HG03066 (cell line): ENCODE results near the gene ADAMTSL2.

Experiments used
- ATAC-seq: cut with Tn5 transposase; IDR thresholded peaks from one replicate; pipeline ENCODE4 v1.9.1; 2021; ENCODE audit warnings: low read depth; ENCODE audit not compliant: unreplicated experiment

Gene ADAMTSL2

DNA sequence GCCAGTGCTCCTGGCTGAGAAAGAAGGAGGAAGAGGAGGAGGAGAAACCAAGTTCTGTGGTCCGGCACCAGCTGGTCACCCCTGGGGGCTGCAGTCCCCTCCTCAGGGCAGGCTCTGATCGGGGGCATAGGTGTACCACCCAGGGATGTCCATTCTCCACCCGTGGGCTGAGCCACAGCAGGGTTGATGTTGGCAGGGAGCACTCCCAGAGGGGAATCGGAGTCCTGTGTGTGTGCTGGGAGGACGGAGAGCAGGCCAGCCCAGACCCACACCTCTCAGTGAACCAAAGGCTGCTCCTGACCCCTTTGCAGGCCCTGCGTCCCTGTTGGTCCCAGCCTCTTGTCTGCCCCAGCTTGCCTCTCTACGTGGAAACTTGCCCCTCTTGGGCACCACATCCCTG is 4.6 kb upstream of the ADAMTSL2 start:
- no peak for ATAC-seq

DNA sequence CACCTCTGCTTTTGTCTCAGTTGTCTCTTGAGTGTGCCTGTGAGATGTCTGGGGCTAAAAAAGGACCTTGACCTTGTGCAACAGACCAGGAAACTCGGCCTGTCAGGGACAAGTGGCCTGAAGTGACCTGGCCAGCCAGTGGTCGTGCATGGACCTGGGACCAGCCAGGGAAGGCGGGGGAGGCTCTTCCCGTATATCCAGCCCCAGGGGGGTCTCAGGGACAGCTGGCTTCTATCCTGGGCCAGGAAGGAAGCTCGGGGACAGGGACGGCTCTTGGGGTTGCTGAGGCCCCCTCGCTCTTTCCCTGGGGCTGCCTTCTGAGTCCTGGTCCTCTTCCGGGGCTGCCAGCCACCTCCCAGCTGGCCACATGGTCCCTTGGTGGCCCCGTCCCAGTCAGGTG is 3.2 kb upstream of the ADAMTSL2 start:
- ATAC-seq: no peak

DNA sequence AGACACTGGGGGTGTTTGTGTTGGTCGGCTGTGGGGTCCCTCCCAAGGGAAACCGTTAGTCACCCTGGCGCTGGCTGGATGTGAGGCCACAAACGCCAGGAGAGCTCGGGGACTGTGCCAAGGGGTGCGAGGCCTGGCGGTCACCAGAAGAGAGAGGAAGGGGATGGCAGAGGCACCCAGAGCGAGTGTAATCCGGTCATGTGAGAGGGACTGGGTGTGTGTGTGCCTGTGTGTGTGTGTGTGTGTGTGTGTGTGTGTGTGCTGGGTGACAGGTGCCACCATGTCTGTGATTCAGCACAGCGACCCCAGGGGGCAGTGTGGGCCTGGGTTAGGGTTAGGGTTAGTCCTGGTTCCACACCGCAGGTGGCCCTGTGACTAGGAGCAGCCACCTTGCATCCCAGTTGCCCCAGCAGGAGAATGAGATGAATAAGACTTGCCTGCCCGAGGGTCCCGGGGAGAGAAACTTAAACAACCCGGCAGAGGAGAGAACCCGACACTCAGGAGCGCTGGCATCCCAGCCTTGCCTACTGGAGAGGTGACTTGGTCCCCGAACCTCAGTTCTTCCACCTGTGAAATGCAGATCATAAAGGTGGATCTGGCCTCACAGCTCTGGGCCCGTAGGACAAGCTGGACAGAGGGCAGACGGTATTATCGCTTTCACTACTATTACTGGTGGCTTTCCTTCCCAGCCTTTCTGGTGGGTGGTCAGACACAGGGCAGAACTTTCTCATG is 1.4 kb upstream of the ADAMTSL2 start:
- no peak for ATAC-seq

DNA sequence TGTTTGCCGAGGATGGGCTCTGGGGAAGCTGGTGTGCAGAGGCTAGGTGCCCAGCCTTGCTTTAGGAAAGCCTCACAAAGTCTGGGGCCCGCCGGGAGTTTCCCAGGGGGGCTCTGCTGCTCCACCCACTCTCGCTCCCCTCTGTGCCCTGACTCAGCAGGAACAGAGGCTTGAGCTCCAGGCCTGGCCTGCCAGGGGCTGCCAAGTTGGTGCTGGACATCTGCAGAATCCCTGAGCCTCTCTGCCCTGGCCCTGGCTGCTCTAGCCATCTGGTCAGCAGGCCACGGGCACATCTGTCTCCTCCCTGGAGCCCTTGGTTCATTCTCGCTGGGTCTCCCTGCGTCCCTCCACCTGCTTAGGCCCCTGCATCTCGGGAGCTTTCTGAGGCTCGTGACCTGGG is 647 bp upstream of the ADAMTSL2 start:
- no peak for ATAC-seq

DNA sequence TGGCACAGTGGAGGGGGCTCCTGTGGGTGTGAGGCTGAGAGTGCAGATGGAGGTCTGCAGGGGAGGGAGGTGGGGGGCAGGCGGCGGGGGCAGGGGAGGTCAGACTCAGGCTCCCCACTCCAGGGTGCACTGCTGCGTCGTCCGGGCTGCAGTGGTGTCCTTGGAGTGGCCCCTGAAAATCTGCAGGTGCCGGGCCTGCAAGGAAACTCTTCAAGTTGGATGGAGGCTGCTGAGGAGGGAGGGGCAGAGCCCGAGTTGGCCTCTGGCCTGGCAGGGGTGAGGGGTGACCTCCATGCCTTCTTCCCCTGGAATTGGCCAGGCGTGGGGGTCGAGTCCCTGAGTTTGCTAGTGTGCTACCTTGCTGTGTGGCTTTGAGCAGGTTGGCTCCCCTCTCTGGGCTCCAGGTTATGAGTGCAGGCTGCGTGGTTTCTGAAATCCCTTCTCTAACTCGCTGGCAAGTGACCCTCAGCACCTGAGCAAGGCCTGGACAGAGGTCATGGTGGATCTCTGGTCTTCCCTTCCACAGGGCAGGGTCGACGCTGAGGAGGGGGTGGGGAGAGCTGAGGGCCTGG is 888 bp downstream of the ADAMTSL2 start:
- ATAC-seq: no peak

DNA sequence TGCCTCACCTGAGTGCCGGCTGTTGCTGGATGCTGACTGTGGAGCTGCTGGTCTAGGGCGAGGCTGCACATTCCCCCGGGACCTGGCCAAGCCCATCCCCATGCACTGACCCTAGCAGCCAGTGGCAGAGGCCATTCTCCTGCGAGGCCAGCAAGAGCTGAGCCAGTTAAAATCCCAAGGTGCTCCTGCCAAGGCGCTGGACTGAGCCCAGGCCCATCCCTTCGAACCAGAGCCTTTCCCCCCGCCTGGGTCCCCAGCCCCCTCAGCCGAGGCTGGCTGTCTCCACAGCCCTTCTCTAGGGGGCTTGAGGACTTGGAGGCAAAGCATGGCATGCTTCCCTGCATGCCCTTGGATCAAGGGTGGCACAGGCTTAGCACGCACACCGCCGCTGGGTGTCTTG is 1.6 kb downstream of the ADAMTSL2 start:
- no peak for ATAC-seq

DNA sequence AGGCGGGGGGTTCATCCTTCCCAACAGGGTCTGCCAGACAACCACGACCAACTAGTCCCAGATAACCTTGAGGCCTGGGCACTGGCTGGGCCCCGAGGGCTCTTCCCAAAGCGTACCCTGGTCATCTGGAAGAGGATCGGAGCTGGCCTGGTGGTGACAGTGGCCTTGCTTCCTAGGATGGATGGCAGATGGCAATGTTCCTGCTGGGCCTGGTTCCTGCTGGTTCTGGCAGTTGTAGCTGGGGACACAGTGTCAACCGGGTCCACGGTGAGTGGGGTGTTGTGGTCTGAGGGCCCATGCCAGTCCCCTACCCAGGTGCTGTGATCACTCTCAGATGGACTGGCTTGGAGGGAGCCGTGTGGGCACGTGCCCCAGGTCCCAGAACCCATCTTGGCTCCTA is 2.0 kb downstream of the ADAMTSL2 start:
- no peak for ATAC-seq

DNA sequence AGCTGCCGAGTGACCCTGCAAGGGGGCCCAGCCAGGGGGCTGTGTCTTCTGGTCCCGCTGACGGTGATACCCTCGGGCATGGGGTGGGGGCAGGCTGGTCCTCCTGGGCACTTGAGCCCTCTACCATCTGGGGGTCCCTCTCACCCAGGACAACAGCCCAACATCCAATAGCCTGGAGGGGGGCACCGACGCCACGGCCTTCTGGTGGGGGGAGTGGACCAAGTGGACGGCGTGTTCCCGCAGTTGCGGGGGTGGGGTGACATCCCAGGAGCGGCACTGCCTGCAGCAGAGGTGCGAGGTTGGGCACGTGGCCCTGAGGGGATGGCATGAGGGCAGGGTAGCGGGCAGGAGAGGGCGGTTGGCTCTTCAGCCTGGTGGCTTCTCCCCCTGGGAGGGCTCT is 2.8 kb downstream of the ADAMTSL2 start:
- ATAC-seq: no peak

DNA sequence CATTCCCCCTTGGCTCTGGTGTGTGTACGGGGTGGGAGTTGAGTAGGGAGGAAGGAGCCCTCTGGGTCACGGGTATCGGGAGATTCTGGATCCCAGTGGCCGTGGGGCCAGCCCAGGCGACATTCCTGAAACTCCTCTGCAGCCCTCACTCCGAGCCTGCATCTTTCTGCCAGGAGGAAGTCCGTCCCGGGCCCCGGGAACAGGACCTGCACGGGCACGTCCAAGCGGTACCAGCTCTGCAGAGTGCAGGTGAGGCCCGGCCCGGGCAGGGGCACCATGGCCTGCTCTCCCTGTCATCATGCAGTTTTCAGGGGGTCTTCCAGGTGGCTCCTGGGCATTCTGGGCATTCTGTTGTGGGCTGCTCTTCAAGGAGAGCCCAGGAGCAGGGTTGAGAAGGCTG is 3.7 kb downstream of the ADAMTSL2 start:
- no peak for ATAC-seq

DNA sequence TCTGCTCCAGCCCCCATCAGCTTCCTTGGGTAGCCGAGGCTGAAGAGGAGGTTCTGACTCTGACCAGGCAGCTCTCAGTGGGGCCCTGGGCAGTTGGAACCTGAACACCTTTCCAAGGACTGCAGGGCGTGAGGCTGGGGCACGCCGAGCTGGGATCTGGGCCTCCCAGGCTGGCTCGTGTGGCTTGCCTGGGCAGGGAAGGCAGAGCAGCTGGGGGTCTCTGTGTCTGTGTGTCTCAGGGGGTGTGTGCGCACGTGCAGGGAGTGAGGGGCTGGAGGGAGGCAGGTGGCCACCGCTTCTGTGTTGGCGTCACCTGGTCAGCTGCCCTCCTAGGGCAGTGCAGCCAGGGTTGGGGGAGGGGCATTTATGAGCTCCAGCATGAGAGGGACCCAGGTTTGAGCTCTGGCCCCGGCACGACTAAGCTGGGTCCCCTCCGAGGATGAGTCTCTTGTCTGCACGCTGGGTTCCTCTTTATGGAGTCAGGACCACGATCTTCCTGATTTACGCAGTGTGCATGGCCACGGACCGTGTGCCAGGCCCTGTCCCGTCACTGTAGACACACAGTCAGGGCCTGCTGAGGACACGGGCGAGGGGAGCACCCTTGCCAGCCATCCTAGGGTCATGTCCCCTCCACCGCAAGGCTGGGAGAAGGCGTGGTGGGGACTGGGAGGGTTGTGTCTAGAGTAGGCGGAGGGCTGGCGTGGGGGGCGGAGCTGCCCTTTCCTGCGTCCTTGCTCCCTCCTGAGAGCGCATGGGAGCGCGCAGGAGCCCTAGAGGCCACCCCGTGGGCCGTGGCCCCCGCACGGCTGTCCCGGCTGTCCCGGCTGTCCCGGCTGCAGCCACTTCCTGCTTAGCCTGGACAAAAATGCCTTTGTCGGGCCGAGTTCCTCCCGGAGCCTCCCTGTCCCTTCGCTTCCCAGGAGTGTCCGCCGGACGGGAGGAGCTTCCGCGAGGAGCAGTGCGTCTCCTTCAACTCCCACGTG is 4.6 kb downstream of the ADAMTSL2 start:
- no peak for ATAC-seq

DNA sequence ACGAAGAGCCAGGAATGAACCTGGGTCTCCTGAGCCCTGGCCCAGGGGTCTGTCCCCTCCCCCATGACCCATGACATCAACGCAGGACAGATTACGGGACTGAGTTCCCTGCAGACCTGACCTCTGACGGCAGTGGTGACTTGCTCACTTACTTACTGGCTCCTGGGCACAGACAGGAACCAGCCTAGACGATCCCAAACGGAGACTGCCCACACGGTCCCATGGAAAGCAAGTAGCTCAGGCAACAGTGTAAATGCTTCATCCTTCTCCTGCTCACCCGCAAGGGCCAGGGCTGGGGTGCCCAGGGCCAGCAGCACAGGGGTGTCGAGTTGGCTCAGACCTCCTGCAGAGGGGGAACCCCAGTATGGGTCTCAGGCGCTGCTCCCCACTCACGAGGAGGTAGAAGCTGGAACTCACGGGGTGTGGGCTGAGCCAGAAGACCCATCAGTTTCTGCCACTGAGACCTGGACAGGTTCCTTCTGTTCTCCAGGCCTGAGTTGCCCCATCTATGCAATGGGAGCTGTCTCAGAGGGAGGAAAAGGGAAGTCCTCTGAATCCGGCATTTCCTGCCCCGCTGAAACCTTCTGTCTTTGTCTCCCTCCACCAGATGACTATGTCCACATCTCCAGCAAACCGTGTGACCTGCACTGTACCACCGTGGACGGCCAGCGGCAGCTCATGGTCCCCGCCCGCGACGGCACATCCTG is 5.6 kb downstream of the ADAMTSL2 start:
- no peak for ATAC-seq

DNA sequence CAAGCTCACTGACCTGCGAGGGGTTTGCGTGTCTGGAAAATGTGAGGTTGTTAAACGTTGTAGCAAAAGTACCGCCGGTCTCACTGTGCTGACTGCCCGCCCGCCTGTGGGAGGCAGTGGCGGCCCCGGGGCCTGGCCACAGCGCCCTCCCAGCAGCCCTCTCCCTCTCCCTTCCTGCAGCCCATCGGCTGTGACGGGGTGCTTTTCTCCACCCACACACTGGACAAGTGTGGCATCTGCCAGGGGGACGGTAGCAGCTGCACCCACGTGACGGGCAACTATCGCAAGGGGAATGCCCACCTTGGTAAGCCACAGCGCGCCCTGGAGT is 6.2 kb downstream of the ADAMTSL2 start:
- no peak for ATAC-seq

DNA sequence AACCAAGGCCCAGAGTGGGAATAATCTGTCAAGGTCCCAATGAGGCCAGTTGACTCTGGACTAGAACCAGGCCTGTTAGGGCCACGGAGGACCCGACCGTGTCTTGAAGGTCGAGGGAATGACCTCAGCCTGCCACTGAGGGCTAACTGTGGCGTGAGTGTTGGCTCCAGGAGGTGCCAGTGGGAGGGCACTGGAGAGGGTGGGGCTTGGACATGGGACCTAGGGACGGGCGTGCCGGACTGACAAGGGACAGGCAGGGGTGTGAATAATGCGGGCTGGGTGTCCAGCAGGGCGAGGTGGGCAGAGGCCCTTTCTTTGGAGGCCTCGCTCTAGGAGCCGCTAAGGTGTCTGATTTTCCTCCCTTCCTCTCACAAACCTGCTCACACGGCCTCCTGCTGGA is 7.5 kb downstream of the ADAMTSL2 start:
- ATAC-seq: no peak

DNA sequence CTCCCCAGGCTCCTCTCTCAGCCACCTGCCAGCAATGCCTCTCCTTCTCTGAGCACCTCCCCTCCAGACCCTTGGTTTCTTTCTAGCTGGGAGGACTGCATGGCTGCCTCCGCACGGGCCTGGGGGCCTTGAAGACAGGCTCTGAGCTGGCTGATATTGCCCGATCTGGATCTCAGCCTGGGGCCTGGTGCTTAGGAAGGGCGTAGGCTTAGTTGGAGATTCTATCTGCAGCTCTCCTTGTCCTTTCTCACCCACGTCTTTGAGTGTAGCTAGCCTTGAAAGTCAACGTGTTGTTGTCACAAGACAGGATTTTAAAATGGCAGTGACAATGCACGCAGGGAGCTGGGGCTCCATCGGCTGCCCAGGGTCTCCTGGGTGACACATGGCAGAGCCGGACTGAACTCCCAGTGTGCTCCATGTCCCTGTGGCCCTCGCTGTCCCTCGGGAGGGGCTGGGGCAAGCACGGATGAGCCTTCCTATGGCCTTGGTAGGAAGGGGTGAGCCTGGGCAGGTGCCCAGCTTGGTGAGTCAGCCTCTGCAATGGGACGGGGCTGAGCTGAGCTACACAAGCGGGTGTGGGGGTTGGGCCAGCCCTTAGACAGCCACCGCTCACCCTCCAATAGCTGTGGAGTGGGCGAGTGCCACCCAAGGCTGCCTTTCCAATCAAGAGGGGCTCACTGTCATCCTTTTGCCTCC is 9.4 kb downstream of the ADAMTSL2 start:
- no peak for ATAC-seq

DNA sequence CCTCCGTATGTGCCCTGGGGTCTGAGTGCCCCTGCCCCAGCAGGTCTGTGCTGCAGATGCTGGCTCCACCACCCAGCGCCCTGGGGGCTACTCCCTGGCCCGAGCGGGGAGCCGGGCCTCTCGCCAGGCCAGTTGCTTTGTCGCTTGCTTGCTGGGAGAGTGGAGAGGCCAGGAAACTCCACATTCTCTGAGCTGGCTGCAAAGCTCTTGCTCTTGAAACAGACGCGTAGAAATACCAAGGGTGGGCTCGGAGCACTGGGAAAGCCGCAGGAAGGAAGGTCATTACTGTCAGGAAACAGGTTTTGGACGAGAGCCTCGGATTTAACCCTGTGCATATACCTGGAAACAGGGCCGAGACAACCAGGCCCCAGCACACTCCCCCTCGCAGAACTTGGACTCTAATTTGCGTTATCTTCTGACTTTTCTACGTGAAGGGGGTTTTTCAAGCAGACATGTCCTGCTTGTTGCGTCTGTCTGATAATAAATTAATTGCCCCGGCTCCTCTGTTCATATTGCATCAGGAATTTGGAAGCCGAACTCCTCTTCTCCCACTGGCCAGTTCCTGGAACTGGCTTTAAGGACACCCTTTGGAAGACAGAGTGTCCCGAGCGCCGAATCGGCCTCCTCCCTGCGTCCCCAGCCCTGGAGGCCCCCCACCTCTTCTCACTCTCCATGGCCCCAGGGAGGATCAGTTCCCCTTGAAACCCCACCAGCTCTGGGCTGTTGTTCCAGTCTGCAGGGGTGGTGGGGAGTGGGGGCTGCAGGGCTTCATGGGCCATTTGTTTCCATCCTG is 11.2 kb downstream of the ADAMTSL2 start:
- no peak for ATAC-seq

DNA sequence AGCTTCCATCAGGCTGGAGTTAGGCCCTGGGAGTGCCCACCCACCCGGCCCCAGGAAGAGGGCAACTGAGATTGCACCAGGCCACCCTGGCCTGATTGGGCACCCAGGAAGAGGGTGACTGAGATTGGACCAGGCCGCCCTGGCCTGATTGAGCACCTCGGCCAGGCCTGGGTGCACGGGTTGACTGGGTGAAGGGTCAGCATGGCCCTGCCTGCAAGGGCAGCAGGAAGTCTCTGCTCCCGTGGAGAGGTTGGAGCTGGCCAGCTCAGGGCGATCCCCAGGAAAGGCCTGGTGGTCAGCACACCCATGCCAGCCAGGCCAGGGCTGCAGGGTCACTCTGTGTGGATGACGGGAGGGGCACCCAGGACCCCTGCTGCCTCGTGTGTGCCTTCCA is 11.8 kb downstream of the ADAMTSL2 start:
- ATAC-seq: no peak

DNA sequence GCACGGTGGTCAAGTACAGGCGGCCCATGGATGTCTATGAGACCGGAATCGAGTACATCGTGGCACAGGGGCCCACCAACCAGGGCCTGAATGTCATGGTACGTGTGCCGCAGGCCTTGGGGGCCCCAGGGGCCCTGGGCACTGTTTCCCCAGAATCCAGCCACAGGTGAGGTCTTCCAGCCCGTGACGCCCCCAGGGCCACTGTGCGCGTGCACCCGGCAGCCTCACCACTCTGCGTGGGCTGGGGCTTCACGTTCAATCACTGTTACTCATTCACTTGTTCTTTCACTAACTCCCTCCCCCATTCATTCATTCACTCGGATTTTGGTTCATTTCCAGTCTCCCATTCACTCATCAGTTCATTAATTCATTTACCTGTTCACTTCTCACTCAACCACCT is 12.6 kb downstream of the ADAMTSL2 start:
- ATAC-seq: no peak

DNA sequence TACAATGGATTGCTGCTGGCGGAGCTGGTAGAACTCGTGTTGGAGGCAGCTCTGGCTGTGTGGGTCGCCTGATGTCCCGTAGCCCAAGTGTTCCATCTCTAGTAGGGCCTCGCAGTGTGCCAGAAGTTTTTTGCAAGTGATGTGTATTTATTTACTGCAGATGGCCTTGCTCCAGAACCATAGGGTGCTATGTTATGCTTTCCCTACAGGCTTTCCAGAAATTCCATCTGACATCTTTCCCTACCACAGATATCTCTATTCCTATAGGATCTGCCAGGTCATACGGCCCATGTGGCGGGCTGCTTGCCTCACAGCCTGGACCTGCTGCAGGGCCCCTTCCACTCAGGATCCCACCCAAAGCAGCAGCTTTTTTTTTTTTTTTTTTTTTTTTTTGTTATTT is 16.9 kb downstream of the ADAMTSL2 start:
- ATAC-seq: no peak

DNA sequence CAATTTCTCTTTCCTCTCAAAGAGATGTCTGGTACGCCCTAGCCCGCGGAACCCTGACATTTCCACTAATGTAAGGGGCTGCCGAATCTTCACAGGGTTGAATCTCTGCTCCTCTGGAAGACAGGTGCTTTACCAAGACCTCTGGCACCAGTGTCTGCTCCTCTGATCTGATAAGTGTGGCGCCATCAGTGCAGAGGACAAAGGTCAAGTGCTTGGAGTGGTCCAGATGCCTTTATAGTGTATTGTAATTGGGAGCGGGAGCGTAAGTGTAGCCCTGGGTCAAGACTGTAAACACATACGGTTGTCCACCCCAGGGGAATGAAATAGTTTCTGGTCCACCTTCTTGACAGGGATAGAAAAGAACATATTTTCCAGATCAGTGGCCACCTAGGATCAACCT is 17.7 kb downstream of the ADAMTSL2 start:
- no peak for ATAC-seq

DNA sequence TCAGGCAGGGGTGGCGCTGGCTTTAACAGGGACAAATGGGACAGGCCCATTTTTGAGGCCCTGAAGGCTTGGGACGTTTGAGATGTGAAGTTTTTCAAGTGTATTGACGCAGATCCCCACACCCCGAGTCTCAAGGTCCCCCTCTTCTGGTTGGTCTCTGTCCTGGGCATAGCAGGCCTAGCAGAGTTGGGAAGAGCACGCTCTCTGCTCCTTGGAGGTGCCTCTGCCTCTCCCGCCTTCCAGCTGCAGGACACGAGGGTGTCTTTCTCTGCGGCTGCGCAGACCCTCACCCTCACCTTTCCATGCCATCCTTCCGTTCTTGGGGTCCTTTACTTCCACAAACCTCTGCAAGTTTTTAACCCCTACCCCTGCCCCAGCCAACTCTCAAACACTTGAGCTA is 18.6 kb downstream of the ADAMTSL2 start:
- no peak for ATAC-seq
